ENCODE measurements around the gene PARVA. TPM values are rescaled to one million over a fixed set of nuclear protein-coding genes. Genes with fewer than 3 reads are reported as not detected.
"Not testable (repeated sequence)": the region's sequence is repeated elsewhere in the genome, so short reads cannot be mapped to it uniquely, and the experiment has no call there.

Gene PARVA
- total RNA-seq, 2 experiments from 2014 or later: 0.11 to 0.14 TPM

GRCh38 chr11:12512132-12512531, 134.8 kb downstream of the PARVA start:
- POLR2A ChIA-PET: no interaction called here
- Mint-ChIP-seq H3K4me3 (no peak overlapping the region), H3K4me1 (no peaks in the 10 kb centered on the region), H3K27me3 (peaks cover 2% of the 10 kb centered on the region), H3K36me3 (ENCODE audit: low read depth) (no peaks in the 10 kb centered on the region), H3K9me3 (ENCODE audit: low read depth) (no peaks in the 10 kb centered on the region), H3K27ac (no peak overlapping the region)
- DNase-seq (no peak), ATAC-seq (no peak)
- intact Hi-C loops (cut with DNase I, micrococcal nuclease): no loop called here
- CTCF ChIA-PET: interaction anchor here (1.1 kb wide), 1 partner anchor 119 kb away, joined by 3 read pairs; no protein-coding TSS in a partner anchor

- POLR2A ChIA-PET: no interaction called here
- Mint-ChIP-seq H3K27me3 (peaks cover 2% of the 10 kb centered on the region), H3K4me3 (no peak overlapping the region), H3K9me3 (ENCODE audit: low read depth) (no peaks in the 10 kb centered on the region), H3K27ac (no peak overlapping the region), H3K36me3 (ENCODE audit: low read depth) (no peaks in the 10 kb centered on the region), H3K4me1 (no peaks in the 10 kb centered on the region)
- CTCF ChIA-PET: no interaction called here
- intact Hi-C loops (cut with DNase I, micrococcal nuclease): no loop called here
- ATAC-seq (no peak), DNase-seq (no peak)
Measured at GRCh38 chr11:12512826-12513395, 135.5 kb downstream of the PARVA start.

- Mint-ChIP-seq H3K4me1 (no peaks in the 10 kb centered on the region), H3K4me3 (no peak overlapping the region), H3K27me3 (peaks cover 5% of the 10 kb centered on the region), H3K9me3 (ENCODE audit: low read depth) (no peaks in the 10 kb centered on the region), H3K27ac (no peak overlapping the region), H3K36me3 (ENCODE audit: low read depth) (no peaks in the 10 kb centered on the region)
- CTCF ChIA-PET: interaction anchor here (0.7 to 1.2 kb wide), 2 partner anchors 11 to 44 kb away, joined by 3 to 4 read pairs; no protein-coding TSS in a partner anchor
- POLR2A ChIA-PET: no interaction called here
- intact Hi-C loops (cut with DNase I, micrococcal nuclease): no loop called here
- ATAC-seq: no peak
- no peak for DNase-seq
Measured at GRCh38 chr11:12516387-12517105, 139.2 kb downstream of the PARVA start.

- H3K9me3 Mint-ChIP-seq (ENCODE audit: low read depth): no peaks in the 10 kb centered on the region
- CTCF ChIA-PET: interaction anchor here (0.6 kb wide), 2 partner anchors 163 to 1125 kb away, joined by 3 read pairs; no protein-coding TSS in a partner anchor
- H3K36me3 Mint-ChIP-seq (ENCODE audit: low read depth): no peaks in the 10 kb centered on the region
- H3K27me3 Mint-ChIP-seq: peaks cover 5% of the 10 kb centered on the region
- H3K4me1 Mint-ChIP-seq: no peaks in the 10 kb centered on the region
- H3K27ac Mint-ChIP-seq: no peak overlapping the region
- ATAC-seq: no peak
- POLR2A ChIA-PET: no interaction called here
- intact Hi-C loops (cut with DNase I, micrococcal nuclease): no loop called here
- H3K4me3 Mint-ChIP-seq: no peak overlapping the region
- DNase-seq: no peak
Measured at GRCh38 chr11:12517306-12517705, 139.9 kb downstream of the PARVA start.

GRCh38 chr11:12517741-12518140, 140.4 kb downstream of the PARVA start:
- Mint-ChIP-seq H3K36me3 (ENCODE audit: low read depth) (no peaks in the 10 kb centered on the region), H3K4me3 (no peak overlapping the region), H3K27ac (no peak overlapping the region), H3K4me1 (no peaks in the 10 kb centered on the region), H3K9me3 (ENCODE audit: low read depth) (no peaks in the 10 kb centered on the region), H3K27me3 (peaks cover 6% of the 10 kb centered on the region)
- ChIA-PET CTCF (interaction anchor here (0.6 kb wide), 2 partner anchors 163 to 1125 kb away, joined by 3 read pairs; no protein-coding TSS in a partner anchor), POLR2A (no interaction called here)
- intact Hi-C loops (cut with DNase I, micrococcal nuclease): no loop called here
- no peak for DNase-seq
- ATAC-seq: no peak

- no peaks in the 10 kb centered on the region for H3K36me3 Mint-ChIP-seq (ENCODE audit: low read depth)
- no peaks in the 10 kb centered on the region for H3K9me3 Mint-ChIP-seq (ENCODE audit: low read depth)
- ChIA-PET POLR2A (interaction anchor here (0.6 kb wide), 1 partner anchor 470 kb away, joined by 3 read pairs; no protein-coding TSS in a partner anchor), CTCF (no interaction called here)
- no peak overlapping the region for H3K27ac Mint-ChIP-seq
- intact Hi-C loops (cut with DNase I, micrococcal nuclease): no loop called here
- H3K27me3 Mint-ChIP-seq: peaks cover 5% of the 10 kb centered on the region
- H3K4me1 Mint-ChIP-seq: no peaks in the 10 kb centered on the region
- H3K4me3 Mint-ChIP-seq: no peak overlapping the region
- no peak for ATAC-seq
- no peak for DNase-seq
Measured at GRCh38 chr11:12518606-12519385, 141.4 kb downstream of the PARVA start.

- H3K4me3 Mint-ChIP-seq: no peak overlapping the region
- peaks cover 5% of the 10 kb centered on the region for H3K27me3 Mint-ChIP-seq
- no peak overlapping the region for H3K27ac Mint-ChIP-seq
- CTCF ChIA-PET: no interaction called here
- ATAC-seq: no peak
- H3K4me1 Mint-ChIP-seq: no peaks in the 10 kb centered on the region
- intact Hi-C loops (cut with DNase I, micrococcal nuclease): no loop called here
- POLR2A ChIA-PET: no interaction called here
- DNase-seq: no peak
- no peaks in the 10 kb centered on the region for H3K9me3 Mint-ChIP-seq (ENCODE audit: low read depth)
- H3K36me3 Mint-ChIP-seq (ENCODE audit: low read depth): no peaks in the 10 kb centered on the region
Measured at GRCh38 chr11:12520054-12520453, 142.7 kb downstream of the PARVA start.

GRCh38 chr11:12520576-12520975, 143.2 kb downstream of the PARVA start:
- H3K27ac Mint-ChIP-seq; H3K36me3 Mint-ChIP-seq (ENCODE audit: low read depth); POLR2A ChIA-PET; DNase-seq; H3K4me3 Mint-ChIP-seq; CTCF ChIA-PET; H3K9me3 Mint-ChIP-seq (ENCODE audit: low read depth); H3K27me3 Mint-ChIP-seq; intact Hi-C loops (cut with DNase I, micrococcal nuclease); H3K4me1 Mint-ChIP-seq; ATAC-seq: not testable (repeated sequence)

GRCh38 chr11:12523180-12523924, 146.0 kb downstream of the PARVA start:
- no peak for ATAC-seq
- Mint-ChIP-seq H3K36me3 (ENCODE audit: low read depth) (no peaks in the 10 kb centered on the region), H3K4me3 (no peak overlapping the region), H3K27me3 (peaks cover 5% of the 10 kb centered on the region), H3K27ac (no peak overlapping the region), H3K9me3 (ENCODE audit: low read depth) (no peaks in the 10 kb centered on the region), H3K4me1 (no peaks in the 10 kb centered on the region)
- intact Hi-C loops (cut with DNase I, micrococcal nuclease): no loop called here
- CTCF ChIA-PET: no interaction called here
- POLR2A ChIA-PET: no interaction called here
- DNase-seq: no peak

- H3K4me3 Mint-ChIP-seq: no peak overlapping the region
- intact Hi-C loops (cut with DNase I, micrococcal nuclease): no loop called here
- DNase-seq: no peak
- H3K36me3 Mint-ChIP-seq (ENCODE audit: low read depth): no peaks in the 10 kb centered on the region
- no peaks in the 10 kb centered on the region for H3K9me3 Mint-ChIP-seq (ENCODE audit: low read depth)
- H3K27ac Mint-ChIP-seq: no peak overlapping the region
- ChIA-PET POLR2A (no interaction called here), CTCF (interaction anchor here (0.5 kb wide), 1 partner anchor 23 kb away, joined by 3 read pairs; no protein-coding TSS in a partner anchor)
- ATAC-seq: no peak
- H3K4me1 Mint-ChIP-seq: no peaks in the 10 kb centered on the region
- peaks cover 2% of the 10 kb centered on the region for H3K27me3 Mint-ChIP-seq
Measured at GRCh38 chr11:12524865-12525264, 147.5 kb downstream of the PARVA start.

- no peak for DNase-seq
- Mint-ChIP-seq H3K9me3 (ENCODE audit: low read depth) (no peaks in the 10 kb centered on the region), H3K36me3 (ENCODE audit: low read depth) (no peaks in the 10 kb centered on the region)
Measured at GRCh38 chr11:12525466-12526055, 148.2 kb downstream of the PARVA start.

More at GRCh38 chr11:12525466-12526055, 148.2 kb downstream of the PARVA start:
- no peak for ATAC-seq
- CTCF ChIA-PET: interaction anchor here (0.5 kb wide), 1 partner anchor 23 kb away, joined by 3 read pairs; no protein-coding TSS in a partner anchor
- POLR2A ChIA-PET: no interaction called here
- Mint-ChIP-seq H3K4me1 (no peaks in the 10 kb centered on the region), H3K27ac (no peak overlapping the region), H3K27me3 (peaks cover 2% of the 10 kb centered on the region), H3K4me3 (no peak overlapping the region)
- intact Hi-C loops (cut with DNase I, micrococcal nuclease): no loop called here

Data from activated CD4-positive, alpha-beta T cell treated with anti-CD3 and anti-CD28 coated beads for 36 hours (primary cell).